SK-MEL-5 (cell line): ENCODE measurements around the gene STON1. TPM values are rescaled to one million over a fixed set of nuclear protein-coding genes. Genes with fewer than 3 reads are reported as not detected.
A peak's percentile ranks its signal among the peaks of the same experiment; 100 is the strongest.
"Not testable (repeated sequence)": the region's sequence is repeated elsewhere in the genome, so short reads cannot be mapped to it uniquely, and the experiment has no call there.

Source experiments
- DNase-seq: peaks from one replicate; pipeline ENCODE4 v3.0.0-alpha.2; 2016; ENCODE audit warnings: low read depth, low spot score
- in situ Hi-C: cut with HindIII; loops from 2 replicates; pipeline ENCODE4 v1.10.0; 2016; ENCODE audit warnings: low sequenced_read_pairs, high pct_unique_total_duplicates, low pct_unique_long_range_greater_than_20kb
- total RNA-seq: library from RNA; depleted of rRNA; stranded (reverse); fragments of >200 nt; shearing (Covaris generic); gene quantifications from 2 replicates; pipeline ENCODE4 v1.2.3, GENCODE V29; 2014

STON1 gene
- total RNA-seq, 1 experiment from 2014 or later, result 2.7 TPM

DNA sequence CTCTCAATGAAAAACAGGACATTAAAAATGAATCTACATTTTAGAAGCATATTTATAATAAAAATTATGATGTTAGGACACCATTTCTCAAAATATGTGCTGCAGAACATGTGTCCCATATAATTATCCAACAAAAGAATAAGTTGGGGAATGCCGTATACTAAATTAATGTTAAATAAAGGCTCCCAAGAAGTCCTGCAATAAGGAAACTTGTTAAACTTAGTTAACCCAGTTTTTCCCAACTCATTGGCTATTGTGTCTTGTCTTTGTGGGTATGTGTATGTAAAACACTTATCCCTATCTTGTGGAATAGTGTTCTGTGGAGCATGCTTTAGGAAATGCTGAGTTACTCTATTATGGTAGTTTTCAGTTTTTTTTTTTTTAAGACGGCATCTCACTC, 62.1 kb downstream of the STON1 start:
- DNase-seq, result no peak
- in situ Hi-C loops, result no loop called here

DNA sequence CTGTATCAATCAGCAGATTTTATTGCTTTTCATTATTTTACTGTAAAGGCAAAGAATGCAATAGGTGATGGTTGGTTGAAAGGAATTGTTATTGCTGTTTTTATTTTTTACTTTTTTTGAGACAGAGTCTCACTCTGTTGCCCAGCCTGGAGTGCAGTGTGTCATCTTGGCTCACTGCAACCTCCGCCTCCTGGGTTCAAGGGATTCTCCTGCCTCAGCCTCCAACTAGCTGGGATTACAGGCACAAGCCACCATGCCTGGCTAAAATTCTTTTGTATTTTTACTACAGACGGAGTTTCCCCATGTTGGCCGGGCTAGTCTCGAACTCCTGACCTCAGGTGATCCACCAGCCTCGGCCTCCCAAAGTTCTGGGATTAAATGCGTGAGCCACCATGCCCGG, 66.8 kb downstream of the STON1 start:
- in situ Hi-C loops, DNase-seq: not testable (repeated sequence)

DNA sequence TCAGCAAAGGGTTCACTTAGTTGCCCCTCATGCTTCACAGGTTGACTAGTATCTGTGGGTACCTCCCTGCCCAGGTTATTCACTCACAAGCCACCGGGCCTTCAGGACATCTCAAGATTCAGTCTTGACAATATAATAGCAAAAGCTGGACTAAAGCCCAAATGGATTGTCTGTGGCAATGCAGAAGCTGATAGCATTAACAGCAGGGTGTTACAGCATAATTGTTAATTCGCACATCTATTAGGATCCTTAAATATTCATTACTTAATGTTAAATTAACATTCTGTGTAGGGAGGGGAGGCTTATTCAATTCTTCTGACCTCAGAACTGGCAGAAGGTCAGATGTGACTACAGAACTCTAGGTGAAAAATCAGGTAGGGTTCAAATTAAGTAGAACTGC, 67.5 kb downstream of the STON1 start:
- DNase-seq, result no peak
- in situ Hi-C loops, result no loop called here

DNA sequence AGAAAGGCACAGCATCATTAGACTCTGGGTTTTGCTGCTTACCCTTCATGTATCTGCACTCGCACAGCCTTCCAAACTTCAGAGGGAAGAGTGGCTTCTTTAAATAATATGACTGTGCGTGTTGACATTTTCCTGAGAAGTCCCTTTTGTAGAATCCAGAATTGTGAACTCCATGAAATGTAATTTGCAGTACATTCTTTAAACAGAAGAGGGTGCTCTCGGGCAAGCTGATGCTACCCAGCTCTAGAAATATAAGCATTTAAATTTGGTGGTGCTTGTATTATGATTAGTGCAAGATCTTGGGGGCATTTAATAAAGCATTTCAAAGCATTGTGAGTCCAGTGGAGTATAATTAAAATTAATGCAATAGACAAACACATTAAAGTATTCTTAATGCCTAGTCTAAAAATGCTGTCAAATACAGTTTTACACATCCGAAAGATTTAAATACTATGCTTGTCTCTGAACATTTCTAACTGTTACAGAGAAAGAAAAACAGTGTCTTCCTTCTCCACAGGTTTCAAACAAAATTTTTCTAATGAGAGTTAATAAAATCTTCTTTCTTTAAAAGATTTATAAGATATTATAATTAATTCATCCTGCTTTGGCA, 70.4 kb downstream of the STON1 start:
- peak; percentile 80 for DNase-seq
- in situ Hi-C loops, result no loop called here

DNA sequence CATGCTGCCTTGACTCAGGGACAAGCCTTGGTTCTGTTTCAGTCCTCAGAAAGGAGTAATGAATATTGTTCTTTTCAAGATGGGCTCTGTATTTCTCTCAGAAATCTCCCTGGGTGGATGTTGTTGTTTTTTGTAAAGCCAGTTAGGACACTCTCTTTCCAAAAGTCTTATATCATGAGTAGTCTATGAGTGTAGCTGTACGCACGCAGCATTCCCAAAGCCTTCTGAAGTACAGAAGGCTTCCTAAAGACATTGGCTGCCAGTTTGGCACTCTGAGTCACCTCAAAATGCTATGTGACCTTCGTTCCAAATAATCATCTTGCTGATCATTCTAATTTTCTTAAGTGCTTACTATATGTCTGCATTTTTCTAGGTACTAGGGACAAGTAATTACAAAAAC, 71.0 kb downstream of the STON1 start:
- in situ Hi-C loops, result no loop called here
- DNase-seq, result no peak

DNA sequence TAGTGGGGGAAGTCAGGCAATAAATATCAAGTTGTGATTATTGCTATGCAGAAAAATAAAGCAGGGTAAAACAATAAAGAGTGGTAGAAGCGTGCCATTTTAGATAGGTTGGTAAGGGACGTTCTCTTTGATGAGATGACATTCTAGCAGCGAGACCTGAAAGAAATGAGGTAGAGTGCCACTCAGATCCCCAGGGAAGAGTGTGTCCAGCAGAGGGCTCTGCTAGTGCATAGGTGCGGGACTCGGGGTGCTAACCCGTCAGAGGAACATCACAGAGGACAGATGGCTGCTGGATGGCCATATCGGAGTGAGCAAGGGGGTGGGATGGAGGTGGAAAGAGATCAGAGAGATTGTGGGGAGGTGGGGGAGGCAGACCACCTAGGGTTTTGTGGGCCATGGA, 71.4 kb downstream of the STON1 start:
- DNase-seq, result peak; percentile 41
- in situ Hi-C loops, result no loop called here

DNA sequence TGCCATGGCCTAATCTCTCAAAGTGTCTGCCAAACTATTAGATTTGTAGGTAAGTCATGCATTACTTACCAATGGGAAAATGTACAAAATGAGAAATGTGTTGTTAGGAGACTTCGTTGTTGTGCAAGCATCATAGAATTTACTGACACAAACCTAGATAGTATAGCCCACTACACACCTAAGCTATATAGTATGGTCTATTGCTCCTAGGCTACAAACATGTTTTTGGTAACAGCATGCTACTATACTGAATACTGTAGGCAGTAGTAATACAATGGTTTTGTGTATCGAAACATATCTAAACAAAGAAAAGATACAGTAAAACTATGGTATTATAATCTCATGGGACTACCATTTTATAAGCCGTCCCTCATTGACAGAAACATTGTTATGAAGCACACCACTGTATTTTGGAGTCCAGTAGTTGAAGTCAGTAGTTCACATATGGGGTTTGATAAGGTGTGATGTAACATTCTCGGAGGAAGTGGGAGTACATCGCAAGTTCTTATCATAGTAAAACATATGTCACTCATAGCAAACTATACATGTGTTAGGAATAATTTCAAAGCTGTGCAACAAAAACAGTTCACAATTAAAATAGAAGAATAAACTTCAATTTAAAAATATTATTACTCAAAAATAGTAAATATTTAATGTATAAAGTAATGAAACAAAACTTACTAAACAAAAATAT, 75.7 kb downstream of the STON1 start:
- in situ Hi-C loops, result no loop called here
- DNase-seq, result no peak

DNA sequence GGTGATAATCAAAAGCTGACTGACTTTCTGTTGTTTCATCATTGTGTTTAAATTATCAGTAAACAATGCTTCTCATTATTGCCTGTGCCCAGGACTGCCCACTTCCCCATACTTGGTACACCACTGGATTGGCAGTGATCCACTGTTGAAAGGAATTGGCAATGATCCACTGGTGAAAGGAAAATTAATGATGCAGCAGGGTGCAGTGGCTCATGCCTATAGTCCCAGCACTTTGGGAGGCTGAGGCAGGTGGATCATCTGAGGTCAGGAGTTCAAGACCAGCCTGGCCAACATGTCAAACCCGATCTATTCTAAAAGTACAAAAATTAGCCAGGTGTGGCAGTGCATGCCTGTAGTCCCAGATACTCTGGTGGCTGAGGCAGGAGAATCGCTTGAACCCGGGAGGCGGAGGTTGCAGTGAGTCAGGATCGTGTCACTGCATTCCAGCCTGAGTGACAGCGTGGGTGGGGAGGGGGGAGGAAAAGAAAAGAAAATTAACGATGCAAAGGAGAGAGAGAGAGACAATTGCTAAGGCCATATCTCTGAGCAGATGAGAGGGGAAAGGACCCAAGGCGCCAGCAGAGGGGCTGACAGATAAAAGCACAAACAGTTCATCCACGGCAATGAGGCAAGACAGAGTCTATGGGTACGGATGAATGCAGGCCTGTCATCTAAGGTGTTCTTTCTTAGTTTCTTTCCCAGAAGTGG, 77.5 kb downstream of the STON1 start:
- in situ Hi-C loops, result no loop called here

DNA sequence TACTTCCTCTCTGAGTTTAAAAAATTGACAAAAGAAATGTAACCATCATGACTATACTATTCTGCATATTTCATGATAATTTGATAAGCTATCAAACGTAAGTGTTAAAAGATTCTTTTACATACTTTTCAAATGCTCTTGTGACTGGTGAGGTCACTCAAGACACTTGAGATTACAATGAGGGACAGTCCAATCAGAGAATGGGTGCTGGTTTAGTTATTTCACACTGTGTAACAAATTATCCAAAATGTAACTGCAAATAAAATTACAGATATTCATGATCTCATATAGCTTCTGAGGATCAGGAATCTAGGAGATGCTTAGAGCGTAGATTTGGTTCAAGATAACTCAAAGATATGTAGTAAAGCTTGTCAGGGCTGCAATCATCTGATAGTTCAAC, 83.3 kb downstream of the STON1 start:
- in situ Hi-C loops, result no loop called here
- no peak for DNase-seq

More for the DNA sequence above, 77.5 kb downstream of the STON1 start:
- peak; percentile 60 for DNase-seq

DNA sequence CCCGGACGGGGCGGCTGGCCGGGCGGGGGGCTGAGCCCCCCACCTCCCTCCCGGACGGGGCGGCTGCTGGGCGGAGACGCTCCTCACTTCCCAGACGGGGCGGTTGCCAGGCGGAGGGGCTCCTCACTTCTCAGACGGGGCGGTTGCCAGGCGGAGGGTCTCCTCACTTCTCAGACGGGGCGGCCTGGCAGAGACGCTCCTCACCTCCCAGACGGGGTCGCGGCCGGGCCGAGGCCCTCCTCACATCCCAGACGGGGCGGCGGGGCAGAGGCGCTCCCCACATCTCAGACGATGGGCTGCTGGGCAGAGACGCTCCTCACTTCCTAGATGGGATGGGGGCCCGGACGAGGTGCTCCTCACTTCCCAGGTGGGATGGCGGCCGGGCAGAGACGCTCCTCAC, 84.6 kb downstream of the STON1 start:
- DNase-seq, in situ Hi-C loops: not testable (repeated sequence)

DNA sequence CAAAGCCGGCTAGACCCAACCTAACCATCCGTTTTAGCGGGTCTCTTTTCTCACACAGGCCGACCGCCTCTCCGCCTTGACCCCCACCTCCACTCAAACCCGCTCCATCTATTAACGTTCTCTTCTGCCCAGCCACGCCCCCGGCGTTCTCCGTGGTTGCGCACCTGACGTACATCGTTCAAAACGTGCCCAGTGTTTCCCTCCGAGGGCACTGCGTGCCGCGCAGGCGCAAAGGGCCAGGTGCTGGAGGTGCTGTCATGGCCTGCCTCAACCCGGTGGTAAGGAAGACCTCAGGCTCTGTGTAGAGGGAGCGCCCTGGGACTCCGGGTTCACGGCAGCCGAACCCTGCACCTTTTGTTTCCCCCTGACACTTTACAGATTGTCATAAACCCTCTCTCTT, 87.7 kb downstream of the STON1 start, which contains the start of gene GTF2A1L:
Gene GTF2A1L, plus strand, starts transcription at position 239 of the 400 bp plus-strand sequence. Its CDS starts 19 bp downstream, at position 258.
- in situ Hi-C loops, result no loop called here
- DNase-seq, result no peak

DNA sequence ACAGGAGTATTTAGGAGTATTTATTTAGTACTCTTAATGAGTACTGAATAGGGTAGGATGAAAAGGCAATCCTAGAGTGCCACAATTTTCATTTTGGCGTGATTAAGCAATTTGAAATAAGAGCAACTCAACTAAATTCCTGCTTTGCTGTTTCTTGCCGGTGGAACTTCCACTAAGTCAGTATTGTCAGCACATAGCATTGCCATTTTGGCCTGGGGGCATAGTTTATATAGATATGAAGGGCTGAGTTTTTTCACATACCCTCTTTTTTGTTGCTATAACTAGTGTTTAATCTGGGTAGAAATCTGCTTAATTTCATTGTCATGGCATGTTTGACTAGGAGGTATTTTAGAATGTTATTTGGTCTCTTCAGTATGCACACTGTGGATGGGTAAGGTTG, 89.6 kb downstream of the STON1 start:
- in situ Hi-C loops, result no loop called here
- no peak for DNase-seq

DNA sequence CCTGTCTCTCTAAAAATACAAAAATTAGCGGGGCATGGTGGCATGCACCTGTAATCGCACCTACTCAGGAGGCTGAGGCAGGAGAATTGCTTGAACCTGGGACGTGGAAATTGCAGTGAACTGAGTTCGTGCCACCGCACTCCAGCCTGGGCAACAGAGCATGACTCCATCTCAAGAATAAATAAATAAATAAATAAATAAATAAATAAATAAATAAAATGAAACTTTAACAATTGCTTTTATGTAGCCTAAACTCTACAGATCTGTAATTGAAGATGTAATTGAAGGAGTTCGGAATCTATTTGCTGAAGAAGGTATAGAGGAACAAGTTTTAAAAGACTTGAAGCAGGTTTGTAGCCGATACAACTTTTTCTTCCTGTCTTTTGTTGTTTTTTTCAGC, 90.7 kb downstream of the STON1 start:
- DNase-seq, result no peak
- in situ Hi-C loops, result no loop called here

DNA sequence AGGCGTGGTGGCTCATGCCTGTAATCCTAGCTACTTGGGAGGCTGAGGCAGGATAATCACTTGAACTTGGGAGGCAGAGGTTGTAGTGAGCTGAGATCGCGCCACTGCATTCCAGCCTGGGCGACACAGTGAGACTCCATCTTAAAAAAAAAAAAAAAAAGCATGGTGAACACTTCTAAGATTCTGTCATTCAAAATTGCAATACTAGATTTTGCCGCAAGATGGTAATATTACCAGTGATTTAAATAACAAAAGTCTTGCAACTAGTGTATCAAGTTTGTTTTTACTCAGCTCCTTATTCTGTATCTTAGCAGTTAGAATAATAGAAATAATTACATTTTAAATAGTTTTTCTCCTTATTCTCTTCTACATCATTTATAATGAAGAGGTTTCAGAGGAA, 92.7 kb downstream of the STON1 start:
- in situ Hi-C loops, result not testable (repeated sequence)
- peak; percentile 86 for DNase-seq

DNA sequence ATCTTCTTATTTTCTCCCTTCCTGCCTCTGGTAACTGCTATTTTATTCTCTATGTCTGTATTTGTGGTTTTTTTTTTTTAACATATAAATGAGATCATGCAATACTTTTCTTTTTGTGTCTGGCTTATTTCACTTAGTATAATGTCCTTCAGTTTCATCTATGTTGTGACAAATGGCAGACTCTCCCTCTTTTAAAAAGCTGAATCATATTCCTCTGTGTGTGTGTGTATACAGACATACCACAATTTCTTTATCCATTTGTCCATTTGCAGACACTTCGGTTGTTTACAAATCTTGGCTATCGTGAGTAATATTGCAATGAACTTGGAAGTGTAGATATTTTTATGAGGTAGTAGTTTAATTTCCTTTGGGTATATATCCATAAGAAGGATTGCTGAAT, 94.7 kb downstream of the STON1 start:
- no peak for DNase-seq
- in situ Hi-C loops, result no loop called here

DNA sequence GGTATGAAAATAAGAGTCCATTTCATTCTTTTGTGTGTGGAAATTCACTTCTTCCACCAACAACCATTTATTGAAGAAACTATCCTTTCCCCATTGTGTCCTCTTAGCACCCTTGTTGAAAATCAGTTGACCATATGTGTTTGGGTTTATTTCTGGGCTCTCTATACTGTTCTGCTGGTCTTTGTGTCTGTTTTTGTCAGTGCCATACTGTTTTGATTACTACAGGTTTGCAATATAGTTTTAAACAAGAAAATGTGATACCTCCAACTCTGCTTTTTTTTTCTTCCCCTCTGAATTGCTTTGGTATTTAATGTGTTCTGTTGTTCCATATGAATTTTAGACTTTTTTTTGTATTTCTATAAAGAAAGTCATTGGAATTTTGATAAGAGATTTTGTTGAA, 96.1 kb downstream of the STON1 start:
- no peak for DNase-seq
- in situ Hi-C loops, result no loop called here

DNA sequence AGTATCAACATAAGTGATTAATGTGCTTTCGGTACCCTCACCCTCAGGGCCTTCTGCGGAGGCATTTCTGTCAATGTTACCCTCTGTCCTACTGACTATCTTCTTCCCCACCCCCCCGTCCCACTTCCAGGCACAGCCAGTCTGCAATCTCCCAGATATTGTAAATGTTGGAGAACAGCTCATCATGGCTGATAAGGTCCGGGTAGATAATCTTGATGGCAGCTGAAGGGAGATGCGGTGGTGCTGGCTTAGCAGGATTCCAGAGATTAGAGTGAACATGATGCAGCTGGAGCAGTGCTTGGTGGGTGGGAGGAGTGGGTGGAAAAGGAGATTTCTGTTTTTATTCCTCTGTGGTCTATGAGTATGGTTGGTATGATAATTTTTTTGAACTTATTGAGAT, 103.2 kb downstream of the STON1 start:
- no peak for DNase-seq
- in situ Hi-C loops, result no loop called here

DNA sequence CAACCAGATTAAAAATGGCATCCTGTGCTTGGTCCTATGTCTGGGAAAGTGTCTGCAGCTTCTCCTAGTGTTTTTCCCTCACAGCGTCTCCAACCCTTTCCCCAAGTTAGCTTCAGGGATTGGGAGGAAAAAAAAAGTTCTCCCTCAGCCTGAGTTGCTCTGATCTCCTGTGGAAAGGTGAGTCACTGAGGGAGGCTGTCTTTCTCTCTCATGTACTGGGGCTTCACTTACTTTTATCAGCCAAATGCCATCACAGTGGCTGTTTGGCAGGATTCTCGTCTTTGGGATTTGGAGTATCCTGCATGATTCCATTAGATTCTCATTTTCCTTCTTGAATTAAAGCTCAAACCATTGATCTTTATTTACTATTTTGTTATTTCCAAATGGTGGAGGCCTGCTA, 105.8 kb downstream of the STON1 start:
- DNase-seq, result no peak
- in situ Hi-C loops, result no loop called here

DNA sequence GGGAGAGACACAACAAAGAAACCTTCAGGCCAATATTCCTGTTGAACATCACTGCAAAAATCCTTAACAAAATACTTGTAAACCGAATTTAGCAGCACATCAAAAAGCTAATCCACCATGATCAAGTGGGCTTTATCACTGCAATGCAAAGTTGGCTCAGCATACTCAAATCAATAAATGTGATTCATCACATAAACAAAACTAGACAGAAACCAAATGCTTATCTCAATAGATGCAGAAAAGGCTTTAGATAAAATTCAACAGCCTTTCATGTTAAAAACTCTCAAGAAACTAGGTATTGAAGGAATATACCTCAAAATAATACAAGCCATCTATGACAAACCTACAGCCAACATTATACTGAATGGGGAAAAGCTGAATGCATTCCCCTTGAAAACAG, 108.3 kb downstream of the STON1 start:
- in situ Hi-C loops, result no loop called here

More for the DNA sequence above, 108.3 kb downstream of the STON1 start:
- DNase-seq, result no peak
